Mesenchymal stem cell (in vitro differentiated cells and primary cell): ENCODE data around the gene HRH1.
A peak's percentile ranks its signal among the peaks of the same experiment; 100 is the strongest.
"Not testable (repeated sequence)": the region's sequence is repeated elsewhere in the genome, so short reads cannot be mapped to it uniquely, and the experiment has no call there.

Experiments
- DNase-seq: peaks from one replicate; pipeline ENCODE4 v3.0.0-alpha.2; 2013
- H2AFZ ChIP-seq: one replicate; pipeline ENCODE4 v1.6.1; 2013; ENCODE audit warnings: low read depth, mild to moderate bottlenecking, control low read depth, inconsistent platforms, low read length, moderate library complexity
- H2AK5ac ChIP-seq: 2 replicates; pipeline ENCODE4 v1.6.1; 2013; ENCODE audit warnings: low read length, moderate library complexity, mild to moderate bottlenecking, inconsistent platforms; ENCODE audit not compliant: severe bottlenecking
- H2BK120ac ChIP-seq: one replicate; pipeline ENCODE4 v1.6.1; 2013; ENCODE audit warnings: low read depth, mild to moderate bottlenecking, inconsistent platforms, low read length, moderate library complexity
- H2BK12ac ChIP-seq, 2 experiments: one replicate each; pipeline ENCODE4 v1.6.1; 2013; ENCODE audit warnings: inconsistent platforms in 2 of 2, low read length in 2 of 2, mild to moderate bottlenecking in 2 of 2, moderate library complexity in 2 of 2, control low read depth in 1 of 2
- H2BK15ac ChIP-seq: one replicate; pipeline ENCODE4 v1.6.1; 2013; ENCODE audit warnings: mild to moderate bottlenecking, low read depth, inconsistent platforms; ENCODE audit not compliant: poor library complexity, severe bottlenecking
- H2BK5ac ChIP-seq: 2 replicates; pipeline ENCODE4 v1.6.1; 2013; ENCODE audit warnings: low read depth, mild to moderate bottlenecking, low read length, control low read depth, inconsistent platforms; ENCODE audit not compliant: poor library complexity, severe bottlenecking
- H3K14ac ChIP-seq, 2 experiments: one replicate each; pipeline ENCODE4 v1.6.1; 2013; ENCODE audit warnings: inconsistent platforms in 2 of 2, low read length in 2 of 2, control low read depth in 1 of 2, mild to moderate bottlenecking in 1 of 2, moderate library complexity in 1 of 2
- H3K18ac ChIP-seq, 2 experiments: one replicate each; pipeline ENCODE4 v1.6.1; 2013; ENCODE audit warnings: inconsistent platforms in 2 of 2, low read length in 2 of 2, control low read depth in 1 of 2, low read depth in 1 of 2, mild to moderate bottlenecking in 1 of 2
- H3K23ac ChIP-seq, 2 experiments: one replicate each; pipeline ENCODE4 v1.6.1; 2013; ENCODE audit warnings: inconsistent platforms in 2 of 2, low read length in 2 of 2, mild to moderate bottlenecking in 2 of 2, moderate library complexity in 2 of 2, control low read depth in 1 of 2
- H3K27ac ChIP-seq: 2 replicates; pipeline ENCODE4 v1.5.1; 2013; ENCODE audit warnings: mild to moderate bottlenecking, moderate library complexity, low read length, control low read depth, inconsistent platforms; ENCODE audit not compliant: poor library complexity, severe bottlenecking
- H3K27me3 ChIP-seq, 2 experiments: 2 replicates each; pipeline versions ENCODE4 v1.6.1 to v1.7.0; 2013; ENCODE audit warnings: low read length in 2 of 2, mild to moderate bottlenecking in 2 of 2, moderate library complexity in 2 of 2, control low read depth in 1 of 2, inconsistent platforms in 1 of 2; ENCODE audit not compliant: control insufficient read depth in 1 of 2, insufficient read depth in 1 of 2
- H3K36me3 ChIP-seq, 2 experiments: 2 replicates each; pipeline versions ENCODE4 v1.6.1 to v1.7.0; 2013; ENCODE audit warnings: low read length in 2 of 2, control low read depth in 1 of 2, inconsistent platforms in 1 of 2, low read depth in 1 of 2, mild to moderate bottlenecking in 1 of 2; ENCODE audit not compliant: insufficient read depth in 2 of 2, control insufficient read depth in 1 of 2
- H3K4ac ChIP-seq, 2 experiments: one replicate each; pipeline ENCODE4 v1.6.1; 2013; ENCODE audit warnings: inconsistent platforms in 2 of 2, low read length in 2 of 2, mild to moderate bottlenecking in 2 of 2, moderate library complexity in 2 of 2, control low read depth in 1 of 2, low read depth in 1 of 2
- H3K4me1 ChIP-seq: 2 replicates; pipeline ENCODE4 v1.6.1; 2013; ENCODE audit warnings: low read depth, low read length, control low read depth; ENCODE audit not compliant: control insufficient read depth, insufficient read depth
- H3K4me2 ChIP-seq: 2 replicates; pipeline ENCODE4 v1.6.1; 2013; ENCODE audit warnings: low read length, mild to moderate bottlenecking, inconsistent platforms; ENCODE audit not compliant: poor library complexity, severe bottlenecking
- H3K4me3 ChIP-seq, 2 experiments: 2 replicates each; pipeline versions ENCODE4 v1.5.1 to v1.7.0; 2013; ENCODE audit warnings: low read length in 2 of 2, mild to moderate bottlenecking in 2 of 2, control low read depth in 1 of 2, low read depth in 1 of 2; ENCODE audit not compliant: insufficient read depth in 1 of 2
- H3K79me1 ChIP-seq: replicated peaks from 2 replicates; pipeline ENCODE4 v1.6.1; 2013; ENCODE audit warnings: mild to moderate bottlenecking, control low read depth, low read length, inconsistent platforms; ENCODE audit not compliant: poor library complexity, severe bottlenecking
- H3K9ac ChIP-seq: 2 replicates; pipeline ENCODE4 v1.7.0; 2013; ENCODE audit warnings: mild to moderate bottlenecking, low read length, moderate library complexity
- H3K9me3 ChIP-seq: 2 replicates; pipeline ENCODE4 v1.7.0; 2013; ENCODE audit warnings: mild to moderate bottlenecking, low read length; ENCODE audit not compliant: control insufficient read depth
- H4K8ac ChIP-seq: one replicate; pipeline ENCODE4 v1.6.1; 2013; ENCODE audit warnings: inconsistent platforms, mild to moderate bottlenecking, low read length, moderate library complexity
- H4K91ac ChIP-seq: one replicate; pipeline ENCODE4 v1.6.1; 2013; ENCODE audit warnings: mild to moderate bottlenecking, low read length, inconsistent platforms
- WGBS: methylation state at CpG from one replicate; pipeline ENCODE4 v1.1.7; 2013; ENCODE audit warnings: mixed read lengths; 5-methylcytosine and 5-hydroxymethylcytosine counted together

Gene HRH1

DNA sequence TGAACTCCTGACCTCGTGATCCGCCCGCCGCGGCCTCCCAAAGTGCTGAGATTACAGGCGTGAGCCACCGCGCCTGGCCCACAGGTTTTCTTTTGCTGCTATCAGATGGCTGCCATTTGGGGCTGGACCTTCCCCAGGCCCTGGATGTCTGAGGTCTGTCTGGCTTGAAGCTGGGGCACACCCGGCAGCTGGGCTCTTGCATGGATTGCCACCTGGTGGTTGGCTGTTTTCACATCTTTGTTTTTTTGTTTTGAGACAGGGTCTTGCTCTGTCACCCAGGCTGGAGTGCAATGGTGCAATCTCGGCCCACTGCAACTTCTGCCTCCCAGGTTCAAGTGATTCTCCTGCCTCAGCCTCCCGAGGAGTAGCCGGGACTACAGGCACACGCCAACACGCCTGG lies 51.6 kb downstream of the HRH1 start:
- WGBS = 90% methylated on average over 14 of the region's 14 CpGs
- not testable (repeated sequence) for H2BK15ac ChIP-seq, H3K9ac ChIP-seq, H2AK5ac ChIP-seq, H3K4me2 ChIP-seq, H3K9me3 ChIP-seq, H2BK12ac ChIP-seq, H3K27me3 ChIP-seq, H2AFZ ChIP-seq, H2BK5ac ChIP-seq, H3K14ac ChIP-seq, H3K27ac ChIP-seq, H4K8ac ChIP-seq, H3K4ac ChIP-seq, H3K23ac ChIP-seq, H3K4me1 ChIP-seq, H3K4me3 ChIP-seq, H4K91ac ChIP-seq, H3K18ac ChIP-seq
- peak; percentile 41 for DNase-seq
- Histone ChIP-seq H2BK120ac (peak overlapping the region; percentile 11), H3K79me1 (peaks cover 21% of the 10 kb centered on the region), H3K36me3 (peaks cover 13 to 15% of the 10 kb centered on the region in 2 experiments)

- no peak overlapping the region for H2BK12ac ChIP-seq
- no peak overlapping the region for H3K18ac ChIP-seq
- no peaks in the 10 kb centered on the region for H3K9me3 ChIP-seq
- H3K4me2 ChIP-seq = no peak overlapping the region
- H4K91ac ChIP-seq = no peak overlapping the region
- H4K8ac ChIP-seq = no peak overlapping the region
- no peak overlapping the region for H3K27ac ChIP-seq
- no peak overlapping the region for H2BK15ac ChIP-seq
- no peak overlapping the region for H2AFZ ChIP-seq
- peaks cover 17% of the 10 kb centered on the region for H3K79me1 ChIP-seq
- no peak overlapping the region for H2AK5ac ChIP-seq
- H3K4ac ChIP-seq = no peak overlapping the region
- H3K36me3 ChIP-seq = peaks cover 13 to 15% of the 10 kb centered on the region in 2 experiments
- peaks cover 5% of the 10 kb centered on the region for H3K4me1 ChIP-seq
- 59% methylated on average over 6 of the region's 8 CpGs for WGBS
- H3K9ac ChIP-seq = no peak overlapping the region
- H3K27me3 ChIP-seq = no peaks in the 10 kb centered on the region
- H3K23ac ChIP-seq = no peak overlapping the region
- no peak overlapping the region for H3K4me3 ChIP-seq
- H3K14ac ChIP-seq = no peak overlapping the region
- H2BK120ac ChIP-seq = no peak overlapping the region
- peak; percentile 63 for DNase-seq
- H2BK5ac ChIP-seq = no peak overlapping the region
Observed at GRCh38 chr3:11206316-11206715, 52.0 kb downstream of the HRH1 start.

- Histone ChIP-seq H3K4me1 (peaks cover 9% of the 10 kb centered on the region), H3K14ac (no peak overlapping the region), H3K27ac (no peak overlapping the region), H4K8ac (no peak overlapping the region), H3K79me1 (peaks cover 17% of the 10 kb centered on the region), H3K27me3 (no peaks in the 10 kb centered on the region), H2BK15ac (no peak overlapping the region), H3K4me3 (no peak overlapping the region), H3K18ac (no peak overlapping the region), H3K9ac (no peak overlapping the region), H2BK5ac (no peak overlapping the region), H2BK12ac (no peak overlapping the region), H4K91ac (no peak overlapping the region), H3K4ac (no peak overlapping the region), H3K23ac (no peak overlapping the region), H2AK5ac (no peak overlapping the region), H2BK120ac (no peak overlapping the region), H3K36me3 (peaks cover 13 to 15% of the 10 kb centered on the region in 2 experiments), H3K4me2 (no peak overlapping the region), H2AFZ (no peak overlapping the region), H3K9me3 (no peaks in the 10 kb centered on the region)
- 88% methylated on average over 7 of the region's 8 CpGs for WGBS
- DNase-seq = no peak
Observed at GRCh38 chr3:11206953-11207352, 52.7 kb downstream of the HRH1 start.

- Histone ChIP-seq H2AK5ac (no peak overlapping the region), H2BK120ac (no peak overlapping the region), H3K14ac (no peak overlapping the region), H3K79me1 (peaks cover 15% of the 10 kb centered on the region), H3K9ac (peak overlapping the region; percentile 19), H2BK12ac (no peak overlapping the region), H3K27ac (no peak overlapping the region), H3K4me1 (peaks cover 9% of the 10 kb centered on the region), H3K36me3 (peaks cover 2 to 4% of the 10 kb centered on the region in 2 experiments), H3K4ac (no peak overlapping the region), H3K18ac (no peak overlapping the region), H3K4me3 (no peak overlapping the region), H3K27me3 (no peaks in the 10 kb centered on the region), H2AFZ (no peak overlapping the region), H4K91ac (no peak overlapping the region), H3K9me3 (no peaks in the 10 kb centered on the region), H2BK5ac (no peak overlapping the region), H3K23ac (no peak overlapping the region), H3K4me2 (no peak overlapping the region), H4K8ac (no peak overlapping the region), H2BK15ac (no peak overlapping the region)
- peak; percentile 22 for DNase-seq
- 80% methylated on average over 9 of the region's 9 CpGs for WGBS
Observed at GRCh38 chr3:11211531-11212298, 57.4 kb downstream of the HRH1 start.
